Activated T-helper 1 cell treated with anti-CD3 and anti-CD28 coated beads, Interleukin-2, amount 50 U/mL, for 16 hours (primary cell): ENCODE measurements around the gene SNRPA.
"Not testable (repeated sequence)": the region's sequence is repeated elsewhere in the genome, so short reads cannot be mapped to it uniquely, and the experiment has no call there.

Experiments used
- DNase-seq, 2 donors: peaks; one replicate each; pipeline ENCODE4 v3.0.0-alpha.2; 2020; ENCODE audit warnings: low read depth in 1 of 2, low spot score in 1 of 2

SNRPA gene

DNA sequence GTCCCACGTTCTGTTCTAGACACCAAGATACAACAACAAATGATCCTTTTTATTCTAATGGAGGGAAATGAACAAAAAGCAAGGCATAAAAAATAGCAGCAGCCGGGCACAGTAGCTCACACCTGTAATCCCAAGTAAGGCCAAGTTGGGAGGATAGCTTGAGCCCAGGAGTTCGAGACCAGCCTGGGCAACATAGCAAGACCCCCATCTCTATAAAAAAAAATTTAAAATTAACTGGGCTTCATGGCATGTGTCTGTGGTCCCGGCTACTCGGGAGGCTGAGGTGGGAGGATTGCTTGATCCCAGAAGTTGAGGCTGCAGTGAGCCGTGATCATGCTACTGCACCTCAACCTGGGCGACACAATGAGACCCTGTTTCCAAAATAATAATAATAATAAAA lies 25.4 kb downstream of the SNRPA start:
- DNase-seq = no peak

DNA sequence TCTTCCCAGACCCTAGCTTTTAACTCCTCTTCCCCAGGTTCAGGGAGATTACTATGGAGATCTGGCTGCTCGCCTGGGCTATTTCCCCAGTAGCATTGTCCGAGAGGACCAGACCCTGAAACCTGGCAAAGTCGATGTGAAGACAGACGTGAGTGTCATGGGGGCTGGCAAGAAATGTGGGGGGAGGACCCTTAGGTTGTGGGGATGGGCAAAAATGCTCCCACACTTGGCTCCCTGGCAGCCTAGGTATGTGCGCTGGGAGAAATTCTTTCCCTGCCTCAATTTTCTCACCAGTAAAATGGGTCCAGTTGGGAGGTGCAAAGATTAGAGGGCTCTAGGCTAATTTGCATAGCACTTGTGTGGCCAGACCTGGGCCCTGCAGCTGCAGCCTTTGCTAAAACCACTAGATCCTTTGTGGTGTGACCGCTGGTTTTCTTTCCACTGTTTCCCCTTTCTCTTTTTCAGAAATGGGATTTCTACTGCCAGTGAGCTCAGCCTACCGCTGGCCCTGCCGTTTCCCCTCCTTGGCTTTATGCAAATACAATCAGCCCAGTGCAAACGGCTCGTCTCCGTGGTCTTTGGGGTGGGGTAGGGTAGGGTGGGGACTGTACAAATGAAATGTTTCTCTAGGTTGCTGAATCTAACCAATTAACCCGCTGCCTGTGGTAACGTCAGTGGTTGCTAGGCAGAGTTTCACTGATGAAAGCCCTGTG lies 26.1 kb downstream of the SNRPA start:
- peak; percentile 76 to 78 for DNase-seq

DNA sequence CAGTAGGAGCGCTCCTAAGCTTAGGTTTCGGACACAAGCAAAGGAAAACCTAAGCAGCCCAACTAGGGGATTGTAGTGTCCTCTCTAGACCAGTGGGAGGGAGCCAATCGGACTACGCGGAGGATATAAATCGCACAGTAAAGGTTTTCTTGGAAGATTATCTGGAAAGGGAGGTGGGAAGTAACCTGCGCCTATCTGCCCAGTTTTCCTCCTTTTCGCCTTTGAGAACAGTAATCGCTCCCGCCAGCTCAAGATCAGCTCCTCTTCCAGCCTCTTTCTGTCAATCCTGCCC lies 26.6 kb downstream of the SNRPA start:
- DNase-seq = no peak

DNA sequence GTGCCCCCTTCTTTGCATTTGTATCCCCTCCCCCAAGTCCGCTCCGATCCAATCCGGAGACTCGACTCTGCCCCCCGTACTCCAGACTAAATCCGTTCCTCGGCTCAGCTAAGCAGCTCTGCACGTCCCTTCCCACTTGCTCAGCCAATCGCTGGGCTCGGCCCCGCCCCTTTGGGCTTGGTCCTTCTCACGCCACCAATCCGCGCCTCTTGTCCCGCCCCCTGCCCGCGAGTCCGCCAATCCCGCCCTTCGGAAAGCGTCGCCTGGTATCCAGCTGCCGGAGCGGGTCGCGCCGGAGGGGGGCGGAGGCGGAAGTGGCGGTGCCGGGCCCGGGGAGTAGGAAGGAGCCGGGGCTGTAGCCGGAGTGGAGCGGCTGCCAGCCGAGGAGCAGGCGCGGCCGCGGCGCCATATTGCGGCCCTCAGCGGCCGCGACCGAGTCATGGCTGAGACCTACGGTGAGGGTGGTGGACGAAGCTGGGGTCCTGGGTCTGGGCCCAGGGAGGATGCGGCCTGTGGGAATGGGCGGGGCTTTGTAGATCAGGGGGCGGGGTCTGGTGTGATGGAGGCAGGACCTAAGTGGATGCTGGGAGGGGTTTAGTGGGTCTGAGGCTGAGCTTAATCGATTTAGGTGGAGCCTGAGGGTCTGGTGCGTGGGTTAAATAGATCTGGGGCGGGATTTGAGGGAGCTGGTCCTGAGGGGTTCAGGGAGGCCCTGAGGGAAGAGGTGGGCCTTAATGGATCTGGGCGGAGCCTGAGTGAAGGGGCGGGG lies 27.1 kb downstream of the SNRPA start, which contains the start of gene RAB4B:
Gene RAB4B (plus strand): TSS at position 311 of the 769 bp plus-strand sequence. CDS start 129 bp downstream, at position 440.
- DNase-seq = peak; percentile 100

DNA sequence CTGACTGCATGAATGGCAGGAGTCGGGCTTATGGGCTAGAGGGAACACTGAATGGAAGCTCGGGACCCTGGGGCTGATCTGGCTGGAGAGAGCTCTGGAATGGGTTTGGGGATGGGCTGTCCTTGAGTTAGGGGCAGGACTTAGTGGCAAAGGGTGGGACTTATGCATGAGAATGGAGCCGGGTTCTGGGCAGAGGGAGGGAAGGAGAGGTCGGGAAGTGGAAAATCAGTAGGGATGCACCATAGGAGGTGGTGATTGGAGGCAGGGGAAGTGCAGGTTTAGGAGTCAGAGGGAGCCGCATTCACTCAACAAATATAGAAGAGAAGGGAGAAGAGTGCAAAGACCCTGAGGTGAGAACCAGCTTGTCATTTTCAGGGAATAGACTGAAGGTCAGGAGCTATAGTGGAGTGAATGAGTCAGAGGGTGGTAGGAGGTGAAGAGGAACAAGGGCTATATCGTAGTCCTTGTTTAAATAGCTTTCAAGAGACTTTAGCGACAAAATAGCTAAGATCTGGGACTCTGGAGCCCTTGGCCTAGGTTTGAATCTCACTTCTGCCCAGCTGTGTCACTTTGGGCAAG lies 27.8 kb downstream of the SNRPA start:
- DNase-seq = no peak

DNA sequence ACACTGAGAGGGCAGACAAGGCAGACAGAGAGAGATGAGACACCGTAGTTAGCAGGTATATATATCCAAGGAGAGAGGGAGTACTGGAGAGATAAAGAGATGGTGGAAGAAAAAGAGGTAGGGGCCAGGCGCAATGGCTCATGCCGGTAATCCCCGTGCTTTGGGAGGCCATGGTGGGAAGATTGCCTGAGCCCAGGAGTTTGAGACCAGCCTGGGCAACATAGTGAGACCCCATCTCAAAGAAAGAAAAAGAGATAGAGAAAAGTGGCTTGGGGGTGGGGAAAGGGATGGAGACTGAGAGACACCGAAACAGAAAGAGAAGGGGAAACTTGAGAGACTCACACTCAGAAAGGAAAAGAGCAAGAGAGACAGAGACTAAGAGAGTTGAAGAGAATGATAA lies 29.6 kb downstream of the SNRPA start:
- no peak for DNase-seq

DNA sequence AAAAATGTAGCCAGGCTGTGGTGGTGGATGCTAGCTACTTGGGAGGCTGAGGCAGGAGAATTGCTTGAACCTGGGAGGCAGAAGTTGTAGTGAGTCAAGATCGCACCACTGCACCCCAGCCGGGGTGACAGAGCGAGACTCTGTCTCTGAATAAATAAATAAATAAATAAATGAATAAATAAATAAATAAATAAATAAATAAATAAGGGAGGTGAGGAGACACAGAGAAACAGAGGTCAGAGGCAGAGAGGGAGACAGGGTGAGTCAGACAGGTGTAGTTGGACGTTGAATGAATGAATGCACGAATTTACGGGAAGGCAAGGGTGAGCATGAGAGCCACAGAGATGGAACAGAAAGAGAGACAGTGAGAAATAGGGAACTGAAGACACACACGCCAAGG lies 30.1 kb downstream of the SNRPA start:
- DNase-seq = no peak

DNA sequence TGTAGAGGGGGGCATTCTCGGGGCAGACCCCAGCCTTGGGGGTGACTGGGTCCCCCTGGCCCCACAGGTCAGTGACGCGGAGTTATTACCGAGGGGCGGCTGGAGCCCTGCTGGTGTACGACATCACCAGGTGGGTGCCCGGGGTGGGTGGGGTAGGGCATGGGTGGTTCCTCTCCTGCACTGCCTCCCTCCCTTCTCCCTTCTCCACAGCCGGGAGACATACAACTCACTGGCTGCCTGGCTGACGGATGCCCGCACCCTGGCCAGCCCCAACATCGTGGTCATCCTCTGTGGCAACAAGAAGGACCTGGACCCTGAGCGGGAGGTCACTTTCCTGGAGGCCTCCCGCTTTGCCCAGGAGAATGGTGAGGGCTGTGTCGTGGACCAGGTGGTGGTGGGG lies 32.7 kb downstream of the SNRPA start:
- no peak for DNase-seq

- DNase-seq = not testable (repeated sequence)
Measured at GRCh38 chr19:40784146-40784545, 33.1 kb downstream of the SNRPA start.

DNA sequence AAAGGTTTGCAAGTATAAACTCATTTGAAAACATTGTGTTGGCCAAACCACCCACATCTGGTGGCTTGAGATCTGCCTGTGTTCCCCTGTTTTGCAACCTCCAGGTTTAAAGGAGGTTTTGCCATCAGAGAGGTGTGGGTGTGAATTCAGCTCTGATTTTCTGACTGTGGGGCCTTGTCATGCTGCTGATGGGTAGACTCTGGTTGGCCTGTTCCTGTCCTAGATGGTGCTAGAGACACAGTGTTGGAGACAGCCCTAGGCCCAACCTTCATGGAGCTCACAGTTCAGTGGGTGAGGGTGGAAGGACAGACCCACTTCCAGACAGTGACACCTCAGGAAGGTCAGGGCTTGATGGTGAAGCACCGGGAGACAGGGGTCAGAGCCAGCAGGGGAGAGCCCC lies 34.5 kb downstream of the SNRPA start:
- DNase-seq = no peak

- no peak for DNase-seq
Measured at GRCh38 chr19:40786060-40787037, 35.3 kb downstream of the SNRPA start.

- DNase-seq = no peak
Measured at GRCh38 chr19:40791349-40791748, 40.3 kb downstream of the SNRPA start.

DNA sequence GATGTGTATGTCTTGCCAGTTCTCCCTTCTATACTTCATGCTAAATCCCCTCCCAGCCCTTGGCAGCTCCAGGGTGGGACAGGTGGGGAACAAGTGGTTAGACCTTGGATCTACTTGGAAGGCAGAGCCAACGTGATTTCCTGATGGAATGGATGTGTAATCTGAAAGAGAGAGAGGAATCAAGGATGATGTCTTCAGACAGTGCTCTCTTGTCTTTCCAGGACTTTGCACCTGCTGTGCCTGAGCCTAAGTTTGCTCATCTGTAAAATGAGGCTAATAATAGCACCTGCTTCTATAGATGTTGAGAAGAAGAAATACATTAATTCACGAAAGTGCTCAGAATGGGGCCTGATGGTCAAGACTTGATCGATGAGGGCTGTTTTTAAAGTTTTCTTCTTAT lies 41.0 kb downstream of the SNRPA start:
- no peak for DNase-seq

GRCh38 chr19:40797166-40797962 lies 46.4 kb downstream of the SNRPA start:
- DNase-seq = no peak

- peak; percentile 40 to 42 for DNase-seq
Measured at GRCh38 chr19:40797963-40798682, 47.1 kb downstream of the SNRPA start.

DNA sequence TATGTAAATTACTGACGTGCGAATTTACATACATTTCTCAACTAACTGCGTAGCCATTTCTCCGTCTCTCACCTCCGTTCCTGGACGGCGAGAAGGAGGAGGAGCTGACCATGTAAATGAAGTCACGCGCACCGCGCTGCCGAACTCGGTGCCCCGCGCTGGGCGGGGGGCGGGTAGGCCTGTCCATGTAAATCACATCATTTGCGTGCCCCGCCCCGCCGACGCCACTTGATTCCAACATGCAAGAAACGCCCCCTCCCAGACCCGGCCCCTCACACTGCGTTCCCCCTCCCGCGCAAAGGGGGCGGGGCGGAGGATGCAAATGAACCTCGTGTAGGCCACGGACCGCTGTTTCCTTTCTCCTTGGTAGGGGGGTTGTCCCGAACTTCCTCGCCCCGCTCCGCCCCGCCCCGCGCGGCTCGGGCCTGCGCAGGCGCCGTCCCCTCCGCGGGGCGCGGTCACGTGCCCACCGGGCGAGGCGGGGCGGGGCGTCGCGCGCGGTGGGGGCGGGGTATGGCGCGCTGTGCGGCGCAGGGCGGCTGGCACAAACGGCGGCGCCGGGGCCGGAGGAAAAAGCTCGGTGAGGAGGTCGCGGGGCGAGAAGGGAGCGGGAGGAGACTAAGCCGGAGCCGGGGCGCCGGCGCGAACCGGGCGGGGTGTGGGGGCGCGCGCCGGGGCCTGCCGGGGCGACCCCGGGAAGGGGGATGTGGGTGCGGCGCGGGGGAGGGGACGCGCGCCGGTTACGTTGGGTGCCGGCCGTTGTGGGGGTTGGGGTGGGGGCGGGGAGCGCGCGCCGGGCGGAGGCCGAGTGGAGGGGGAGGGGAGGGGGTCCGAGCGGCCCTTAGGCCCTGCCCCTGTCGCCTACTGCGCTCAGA lies 47.9 kb downstream of the SNRPA start, which contains the start of gene EGLN2:
Gene EGLN2 (plus strand): TSS at position 509 of the 875 bp plus-strand sequence. CDS start 1,382 bp downstream, outside the sequence.
- DNase-seq = peak; percentile 100

GRCh38 chr19:40799558-40800338 lies 48.7 kb downstream of the SNRPA start:
- no peak for DNase-seq
